ENCODE data around the gene PCYT1B. TPM values are rescaled to one million over a fixed set of nuclear protein-coding genes. Genes with fewer than 3 reads are reported as not detected.

PCYT1B gene
- total RNA-seq, 2 experiments from 2014 or later, result 0.49 to 0.74 TPM

DNA sequence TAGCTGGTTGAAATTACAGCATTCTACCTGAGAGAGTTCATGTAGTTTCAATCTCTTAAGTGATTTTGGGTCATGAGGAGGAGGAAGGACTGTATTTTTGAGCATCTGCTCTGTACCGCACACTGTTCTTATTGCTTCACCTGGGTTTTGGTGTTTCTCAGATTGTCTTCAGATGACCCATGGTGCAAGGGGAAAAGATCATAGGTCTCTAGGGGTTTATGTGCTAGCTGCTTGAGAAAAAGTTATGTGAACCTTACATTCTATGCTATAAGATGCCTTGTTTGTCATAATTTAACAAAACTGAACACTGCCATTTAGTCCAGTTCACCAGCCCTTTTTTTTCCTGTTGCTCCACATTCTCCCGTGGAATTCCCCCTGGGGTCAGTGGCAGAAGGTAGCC, 121.7 kb downstream of the PCYT1B start:
- no peaks in the 10 kb centered on the region for H3K27me3 Mint-ChIP-seq
- no peaks in the 10 kb centered on the region for H3K9me3 Mint-ChIP-seq
- H3K4me1 Mint-ChIP-seq, result no peaks in the 10 kb centered on the region
- H3K4me3 Mint-ChIP-seq, result no peak overlapping the region
- H3K27ac Mint-ChIP-seq, result no peak overlapping the region
- no peaks in the 10 kb centered on the region for H3K36me3 Mint-ChIP-seq
- no peak for DNase-seq

DNA sequence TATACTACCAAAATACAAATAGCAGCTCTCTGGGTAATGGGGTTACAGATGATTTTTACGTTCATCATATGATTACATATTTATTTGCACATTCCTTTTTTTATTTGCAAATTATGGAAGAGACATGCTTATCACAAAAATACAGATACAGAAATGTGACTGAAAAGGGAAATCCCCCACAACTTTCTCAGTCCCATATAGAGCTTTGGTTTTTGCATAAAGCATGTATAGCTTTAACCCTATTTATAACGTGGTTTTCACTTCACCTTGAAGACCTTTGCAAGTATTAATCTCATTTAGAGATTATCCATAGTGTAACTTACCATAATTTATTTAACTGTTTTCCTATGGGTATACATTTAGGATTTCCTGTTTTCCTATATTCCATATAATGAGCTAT, 126.7 kb downstream of the PCYT1B start:
- no peaks in the 10 kb centered on the region for H3K27me3 Mint-ChIP-seq
- no peaks in the 10 kb centered on the region for H3K9me3 Mint-ChIP-seq
- no peaks in the 10 kb centered on the region for H3K4me1 Mint-ChIP-seq
- peaks cover 4% of the 10 kb centered on the region for H3K36me3 Mint-ChIP-seq
- H3K27ac Mint-ChIP-seq, result no peak overlapping the region
- no peak for DNase-seq
- H3K4me3 Mint-ChIP-seq, result no peak overlapping the region

DNA sequence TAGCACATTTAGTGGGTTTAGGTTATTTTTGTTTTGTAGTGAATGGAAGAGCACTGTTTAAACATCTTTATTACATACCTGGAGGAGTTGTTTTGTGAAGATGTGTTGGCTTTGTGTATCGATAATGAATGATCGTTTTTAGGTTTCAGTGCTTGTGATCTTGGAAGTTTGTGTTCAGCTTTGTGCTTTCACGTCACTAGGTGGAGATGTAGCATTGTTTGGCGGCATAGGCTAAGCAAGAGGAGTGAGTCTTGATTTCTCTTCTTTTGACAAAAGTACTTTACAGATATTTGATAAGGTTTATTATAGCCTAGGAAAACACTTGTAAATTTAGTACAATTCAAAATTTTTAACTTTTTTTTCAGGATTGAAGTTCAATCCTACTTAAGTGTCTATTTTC, 131.7 kb downstream of the PCYT1B start:
- no peak overlapping the region for H3K27ac Mint-ChIP-seq
- DNase-seq, result no peak

DNA sequence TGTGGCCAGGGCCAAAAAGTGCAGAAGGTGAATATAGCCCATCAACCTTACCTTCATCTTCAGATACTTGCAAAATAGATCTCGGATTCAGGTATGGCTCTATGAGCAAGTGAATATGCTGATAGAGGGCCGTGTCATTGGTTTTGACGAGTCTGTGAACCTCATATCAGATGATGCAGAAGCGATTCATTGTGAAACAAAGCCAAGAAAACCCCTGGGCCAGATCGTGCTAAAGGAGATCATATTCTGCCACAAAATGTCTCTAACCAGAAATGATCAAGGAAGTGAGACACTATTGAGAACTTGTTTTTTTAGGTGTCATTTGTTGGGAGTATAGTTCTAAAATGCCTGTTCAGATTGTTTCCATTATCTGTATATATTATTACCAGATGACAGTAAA, 133.7 kb downstream of the PCYT1B start:
- no peaks in the 10 kb centered on the region for H3K27me3 Mint-ChIP-seq
- no peak overlapping the region for H3K4me3 Mint-ChIP-seq
- no peak for DNase-seq
- H3K27ac Mint-ChIP-seq, result peak overlapping the region; percentile 42
- H3K9me3 Mint-ChIP-seq, result no peaks in the 10 kb centered on the region
- H3K36me3 Mint-ChIP-seq, result peaks cover 8% of the 10 kb centered on the region
- peaks cover 2% of the 10 kb centered on the region for H3K4me1 Mint-ChIP-seq

More for the DNA sequence above, 131.7 kb downstream of the PCYT1B start:
- H3K9me3 Mint-ChIP-seq, result no peaks in the 10 kb centered on the region
- H3K4me3 Mint-ChIP-seq, result no peak overlapping the region
- H3K36me3 Mint-ChIP-seq, result peaks cover 5% of the 10 kb centered on the region
- H3K4me1 Mint-ChIP-seq, result peaks cover 2% of the 10 kb centered on the region
- H3K27me3 Mint-ChIP-seq, result no peaks in the 10 kb centered on the region

DNA sequence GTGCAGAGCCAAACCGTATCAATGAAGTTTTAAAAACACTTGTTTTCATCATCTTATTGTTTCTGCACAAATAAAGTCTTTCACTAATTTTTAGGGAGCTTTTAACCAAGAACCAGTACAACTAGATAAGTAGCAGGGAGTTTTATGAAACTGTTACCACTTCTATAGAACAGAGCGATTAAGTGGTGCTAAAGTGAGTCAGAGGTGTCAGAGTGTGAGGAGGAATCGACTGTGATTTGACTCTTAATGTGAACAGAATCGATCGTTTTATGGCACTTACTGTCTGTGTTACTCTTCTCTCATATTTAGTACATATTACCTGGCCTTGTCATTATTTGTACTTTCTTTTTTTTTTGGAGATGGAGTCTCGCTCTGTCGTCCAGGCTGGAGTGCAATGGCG, 138.8 kb downstream of the PCYT1B start:
- Mint-ChIP-seq H3K27me3 (no peaks in the 10 kb centered on the region), H3K4me3 (no peak overlapping the region), H3K27ac (no peak overlapping the region), H3K36me3 (peaks cover 18% of the 10 kb centered on the region), H3K4me1 (peaks cover 9% of the 10 kb centered on the region), H3K9me3 (no peaks in the 10 kb centered on the region)
- no peak for DNase-seq

Other genes starting within 250 kb of the PCYT1B start
- 10 to 100 TPM; 37.3 to 38.2 TPM for gene PDK3, start 182.1 kb downstream of the PCYT1B start, total RNA-seq
- gene POLA1, start 46.6 kb upstream of the PCYT1B start, total RNA-seq, result 10 to 100 TPM; 48.3 to 48.4 TPM